GM12875 (cell line): Measurements from ENCODE around the gene PPP1R11.

Experiments used
- H3K4me3 ChIP-seq: one replicate; pipeline ENCODE4 v1.5.1; 2011; ENCODE audit warnings: low read depth, low read length, control low read depth
- TF ChIP-seq, protein P1 (sequence below): IDR thresholded peaks from 2 replicates; pipeline ENCODE4 v1.5.1; 2011; ENCODE audit warnings: low read depth, mild to moderate bottlenecking, control low read depth, inconsistent platforms, low read length, moderate library complexity, borderline replicate concordance; ENCODE audit not compliant: insufficient read depth

Gene PPP1R11

DNA sequence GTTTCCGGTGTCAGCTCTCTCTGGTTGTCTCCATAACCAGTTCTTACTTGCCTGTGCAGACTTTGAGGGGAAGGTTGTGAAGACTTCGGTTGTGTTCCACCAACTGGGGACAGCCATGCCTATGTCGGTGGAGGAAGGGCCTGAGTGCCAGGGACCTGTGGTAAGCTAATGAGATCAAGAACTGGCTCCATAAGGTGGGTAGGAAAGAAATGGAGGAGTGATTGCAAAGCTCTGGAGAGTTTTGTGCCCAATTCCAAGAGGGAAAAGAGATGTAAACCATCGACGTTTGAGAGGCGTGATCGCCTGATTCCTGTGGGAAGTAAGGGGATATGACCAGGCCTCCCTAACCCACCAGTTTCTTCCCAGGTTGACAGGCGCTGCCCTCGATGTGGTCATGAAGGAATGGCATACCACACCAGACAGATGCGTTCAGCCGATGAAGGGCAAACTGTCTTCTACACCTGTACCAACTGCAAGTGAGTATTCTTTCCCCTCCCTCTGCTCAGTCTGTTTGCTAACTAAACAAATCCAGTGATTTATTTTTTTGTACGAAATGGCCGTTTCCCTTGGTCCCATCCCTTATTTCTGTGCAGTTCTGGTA lies 5.0 kb upstream of the PPP1R11 start:
- TF ChIP-seq, protein P1, sequence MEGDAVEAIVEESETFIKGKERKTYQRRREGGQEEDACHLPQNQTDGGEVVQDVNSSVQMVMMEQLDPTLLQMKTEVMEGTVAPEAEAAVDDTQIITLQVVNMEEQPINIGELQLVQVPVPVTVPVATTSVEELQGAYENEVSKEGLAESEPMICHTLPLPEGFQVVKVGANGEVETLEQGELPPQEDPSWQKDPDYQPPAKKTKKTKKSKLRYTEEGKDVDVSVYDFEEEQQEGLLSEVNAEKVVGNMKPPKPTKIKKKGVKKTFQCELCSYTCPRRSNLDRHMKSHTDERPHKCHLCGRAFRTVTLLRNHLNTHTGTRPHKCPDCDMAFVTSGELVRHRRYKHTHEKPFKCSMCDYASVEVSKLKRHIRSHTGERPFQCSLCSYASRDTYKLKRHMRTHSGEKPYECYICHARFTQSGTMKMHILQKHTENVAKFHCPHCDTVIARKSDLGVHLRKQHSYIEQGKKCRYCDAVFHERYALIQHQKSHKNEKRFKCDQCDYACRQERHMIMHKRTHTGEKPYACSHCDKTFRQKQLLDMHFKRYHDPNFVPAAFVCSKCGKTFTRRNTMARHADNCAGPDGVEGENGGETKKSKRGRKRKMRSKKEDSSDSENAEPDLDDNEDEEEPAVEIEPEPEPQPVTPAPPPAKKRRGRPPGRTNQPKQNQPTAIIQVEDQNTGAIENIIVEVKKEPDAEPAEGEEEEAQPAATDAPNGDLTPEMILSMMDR = no peak

DNA sequence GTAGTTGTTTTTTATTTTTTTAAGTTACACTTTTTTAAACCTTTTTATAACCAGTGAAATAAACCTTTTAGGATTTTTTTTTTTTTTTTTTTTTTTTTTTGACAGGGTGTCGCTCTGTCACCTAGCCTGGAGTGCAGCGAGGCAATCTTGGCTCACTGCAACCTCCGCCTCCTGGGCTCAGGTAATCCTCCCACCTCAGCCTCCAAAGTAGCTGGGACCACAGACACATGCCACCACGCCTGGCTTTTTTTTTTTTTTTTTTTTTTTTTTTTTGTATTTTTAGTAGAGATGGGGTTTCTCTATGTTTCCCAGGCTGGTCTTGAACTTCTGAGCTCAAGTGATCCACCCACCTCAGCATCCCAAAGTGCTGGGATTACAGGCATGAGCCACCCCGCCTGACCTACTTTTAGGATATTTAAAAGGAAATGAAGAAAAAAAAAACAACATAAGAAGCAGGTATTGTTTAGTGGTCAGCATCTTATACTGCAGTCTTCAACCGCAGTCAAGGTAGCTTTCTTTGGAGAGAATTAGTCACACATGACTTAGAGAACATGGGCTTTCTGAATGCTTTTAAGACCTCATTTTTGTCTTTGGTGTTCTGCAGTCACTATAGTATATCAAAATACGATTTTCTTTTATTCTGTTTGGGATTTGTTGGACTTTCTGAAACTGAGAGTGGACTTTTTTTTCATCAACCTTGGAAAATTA lies 4.4 kb upstream of the PPP1R11 start:
- H3K4me3 ChIP-seq = no peak overlapping the region
- TF ChIP-seq, protein P1 = no peak

More for the DNA sequence above, 5.0 kb upstream of the PPP1R11 start:
- peak overlapping the region; percentile 63 for H3K4me3 ChIP-seq

DNA sequence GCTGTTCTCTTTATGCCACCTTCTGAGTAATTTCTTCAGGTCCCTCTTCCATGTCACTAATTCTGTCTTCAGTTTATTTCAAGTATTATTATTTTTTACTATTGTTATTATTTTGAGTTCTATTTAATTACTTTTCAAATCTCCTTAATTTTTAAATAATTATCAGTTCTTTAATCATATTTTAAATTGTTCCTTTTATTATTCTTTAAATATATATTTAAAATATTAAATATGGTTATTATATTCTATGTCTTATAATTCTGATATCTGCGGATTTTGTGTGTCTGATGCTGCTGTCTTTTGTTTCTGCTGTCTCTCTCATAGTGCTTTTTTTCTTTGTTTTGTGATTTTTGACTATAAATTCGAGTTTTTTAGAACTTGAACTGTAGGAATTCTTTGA lies 3.7 kb upstream of the PPP1R11 start:
- TF ChIP-seq, protein P1 = no peak
- no peak overlapping the region for H3K4me3 ChIP-seq

DNA sequence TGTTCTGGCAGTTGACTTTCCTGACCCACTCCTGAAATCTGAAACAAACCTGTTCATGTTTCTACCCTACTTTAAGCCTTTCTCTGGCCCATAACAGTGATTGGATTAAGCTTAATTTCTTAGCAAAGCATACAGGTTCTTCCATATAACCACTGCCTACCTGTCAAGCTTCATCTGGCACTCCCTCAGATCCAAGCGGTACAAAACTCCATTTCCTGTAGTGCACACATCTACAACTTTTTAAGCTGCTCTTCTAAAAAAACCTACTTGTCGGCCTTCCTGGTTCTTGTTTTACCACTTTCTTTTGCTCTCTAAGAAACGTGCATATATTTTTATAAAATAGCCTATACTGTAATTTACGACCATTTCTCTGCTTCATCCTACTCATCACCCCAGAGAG lies 916 bp upstream of the PPP1R11 start:
- peak overlapping the region; percentile 49 for H3K4me3 ChIP-seq
- TF ChIP-seq, protein P1 = no peak

DNA sequence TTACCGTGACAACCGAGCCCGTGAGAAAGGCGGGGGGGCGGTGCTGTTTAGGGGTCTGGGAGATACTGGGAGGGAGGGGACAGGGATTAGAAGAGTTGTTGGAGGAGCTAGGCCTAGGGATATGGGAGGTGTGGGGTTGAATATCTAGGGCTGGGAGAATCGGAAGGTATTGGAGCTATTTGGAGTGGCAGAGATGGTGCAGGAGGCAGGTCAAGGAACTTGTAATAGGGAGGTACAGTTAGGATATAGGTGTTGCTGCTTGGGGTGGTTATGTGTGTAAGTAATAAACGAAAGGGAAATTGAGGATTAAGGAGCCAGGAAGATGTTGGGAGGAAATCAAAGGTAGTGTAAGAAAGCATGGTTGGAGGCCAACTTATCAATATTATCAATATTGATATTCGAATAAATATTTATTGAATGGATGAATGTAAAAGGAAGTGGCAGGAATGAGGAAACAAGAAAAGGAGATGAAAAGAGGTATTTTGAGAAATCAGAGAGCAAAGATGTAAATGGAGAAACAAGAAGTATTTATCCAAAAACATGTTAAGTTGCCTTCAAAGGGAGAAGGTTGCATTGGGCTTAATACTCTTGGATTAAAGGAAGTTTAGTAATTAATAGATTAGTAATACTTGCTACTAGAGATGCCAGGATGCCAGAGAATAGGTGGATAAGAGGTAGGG lies 602 bp downstream of the PPP1R11 start:
- peak overlapping the region; percentile 60 for H3K4me3 ChIP-seq
- TF ChIP-seq, protein P1 = no peak

DNA sequence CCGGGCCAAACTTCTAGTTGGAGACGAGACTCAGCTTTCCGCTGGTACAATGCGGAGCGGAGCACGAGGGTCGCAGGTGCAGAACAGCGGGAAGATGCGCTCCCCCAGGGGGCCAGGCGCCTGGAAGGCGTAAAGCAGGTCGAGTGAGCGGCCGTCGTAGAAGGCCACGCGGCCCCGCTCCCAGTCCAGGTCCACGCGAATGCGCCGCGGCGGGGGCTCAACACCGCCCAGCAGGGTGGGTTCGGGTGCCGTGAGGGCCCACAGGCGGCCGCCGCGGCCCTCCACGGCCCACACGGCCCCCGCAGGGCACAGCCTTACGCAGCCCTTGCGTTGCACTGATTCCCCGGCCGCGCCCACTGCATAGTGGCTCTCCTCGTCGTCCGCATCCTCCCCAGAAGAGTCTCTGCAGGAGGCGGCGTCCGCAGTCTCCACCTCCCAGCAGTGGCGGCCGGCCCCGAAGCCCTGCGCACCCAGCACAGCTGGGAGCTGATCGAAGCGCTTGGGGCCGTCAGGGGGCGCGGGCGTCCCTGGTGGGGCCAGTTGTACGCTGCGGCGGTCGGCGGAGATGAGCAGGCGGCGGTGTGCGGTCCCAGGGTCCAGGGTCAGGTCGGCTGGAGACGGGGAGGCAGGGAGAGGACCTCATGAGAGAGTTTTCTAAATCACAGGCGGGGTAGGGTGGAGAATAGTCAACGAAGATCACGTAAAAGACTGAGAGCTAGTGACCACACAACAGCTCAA lies 4.3 kb downstream of the PPP1R11 start:
- no peak overlapping the region for H3K4me3 ChIP-seq
- TF ChIP-seq, protein P1 = no peak
